ENCODE data around the gene IGSF9B. TPM values are rescaled to one million over a fixed set of nuclear protein-coding genes. Genes with fewer than 3 reads are reported as not detected.

The IGSF9B gene
- total RNA-seq, 1 experiment from 2014 or later: not detected

- Histone ChIP-seq H3K9me3 (ENCODE audit: insufficient read depth, low read depth) (no peaks in the 10 kb centered on the region), H3K27me3 (ENCODE audit: insufficient read depth, low read depth) (peaks cover 66% of the 10 kb centered on the region), H3K36me3 (ENCODE audit: low read depth) (no peaks in the 10 kb centered on the region), H3K4me3 (no peak overlapping the region), H3K4me1 (replicated peaks; ENCODE audit: insufficient read depth) (no peaks in the 10 kb centered on the region), H3K9me2 (ENCODE audit: insufficient read depth) (no peaks in the 10 kb centered on the region), H4K20me1 (ENCODE audit: insufficient read depth) (no peaks in the 10 kb centered on the region), H3F3A (ENCODE audit: insufficient read depth, low read depth) (no peaks in the 10 kb centered on the region), H3K27ac (no peak overlapping the region), H3K4me2 (no peak overlapping the region), H3K79me2 (ENCODE audit: low read depth) (no peaks in the 10 kb centered on the region), H2AFZ (no peak overlapping the region)
- intact Hi-C loops (cut with micrococcal nuclease; ENCODE audit: unreplicated experiment): no loop called here
- ChIA-PET CTCF (no interaction called here), POLR2A (ENCODE audit: unreplicated experiment) (no interaction called here)
- no TSS peak for BruUV-seq (replicated peaks)
- DNase-seq: no peak
- no peak for TF ChIP-seq CTCF (conservative IDR thresholded peaks at IDR 0.05)
- no peak for TF ChIP-seq EZH2 (IDR thresholded peaks at IDR 0.05; ENCODE audit: low read depth)
Observed at GRCh38 chr11:133907216-133907615, 49.6 kb downstream of the IGSF9B start.

GRCh38 chr11:133906746-133907145, 50.0 kb downstream of the IGSF9B start:
- no peaks in the 10 kb centered on the region for H3F3A ChIP-seq (ENCODE audit: insufficient read depth, low read depth)
- no TSS peak for BruUV-seq (replicated peaks)
- no peak overlapping the region for H2AFZ ChIP-seq
- no peaks in the 10 kb centered on the region for H3K79me2 ChIP-seq (ENCODE audit: low read depth)
- no peaks in the 10 kb centered on the region for H4K20me1 ChIP-seq (ENCODE audit: insufficient read depth)
- no peaks in the 10 kb centered on the region for H3K9me2 ChIP-seq (ENCODE audit: insufficient read depth)
- H3K4me1 ChIP-seq (replicated peaks; ENCODE audit: insufficient read depth): no peaks in the 10 kb centered on the region
- ChIA-PET POLR2A (ENCODE audit: unreplicated experiment) (no interaction called here), CTCF (no interaction called here)
- intact Hi-C loops (cut with micrococcal nuclease; ENCODE audit: unreplicated experiment): no loop called here
- H3K4me3 ChIP-seq: no peak overlapping the region
- H3K27me3 ChIP-seq (ENCODE audit: insufficient read depth, low read depth): peaks cover 61% of the 10 kb centered on the region
- no peak overlapping the region for H3K27ac ChIP-seq
- H3K36me3 ChIP-seq (ENCODE audit: low read depth): no peaks in the 10 kb centered on the region
- TF ChIP-seq EZH2 (IDR thresholded peaks at IDR 0.05; ENCODE audit: low read depth): no peak
- TF ChIP-seq CTCF (conservative IDR thresholded peaks at IDR 0.05): no peak
- DNase-seq: no peak
- H3K9me3 ChIP-seq (ENCODE audit: insufficient read depth, low read depth): no peaks in the 10 kb centered on the region
- no peak overlapping the region for H3K4me2 ChIP-seq

- Histone ChIP-seq H3K4me2 (no peak overlapping the region), H3K4me1 (replicated peaks; ENCODE audit: insufficient read depth) (no peaks in the 10 kb centered on the region), H3K27me3 (ENCODE audit: insufficient read depth, low read depth) (peaks cover 58% of the 10 kb centered on the region), H3K9me3 (ENCODE audit: insufficient read depth, low read depth) (no peaks in the 10 kb centered on the region), H3K9me2 (ENCODE audit: insufficient read depth) (no peaks in the 10 kb centered on the region), H2AFZ (no peak overlapping the region), H3K4me3 (no peak overlapping the region), H3K79me2 (ENCODE audit: low read depth) (no peaks in the 10 kb centered on the region), H3K36me3 (ENCODE audit: low read depth) (no peaks in the 10 kb centered on the region), H3F3A (ENCODE audit: insufficient read depth, low read depth) (no peaks in the 10 kb centered on the region), H4K20me1 (ENCODE audit: insufficient read depth) (no peaks in the 10 kb centered on the region), H3K27ac (no peak overlapping the region)
- DNase-seq: no peak
- TF ChIP-seq CTCF (conservative IDR thresholded peaks at IDR 0.05): no peak
- no peak for TF ChIP-seq EZH2 (IDR thresholded peaks at IDR 0.05; ENCODE audit: low read depth)
- CTCF ChIA-PET: no interaction called here
- intact Hi-C loops (cut with micrococcal nuclease; ENCODE audit: unreplicated experiment): no loop called here
- no TSS peak for BruUV-seq (replicated peaks)
- POLR2A ChIA-PET (ENCODE audit: unreplicated experiment): no interaction called here
Observed at GRCh38 chr11:133906241-133906640, 50.5 kb downstream of the IGSF9B start.

All from PC-9 (cell line).